GM18502 (cell line): ENCODE results near the gene MOG.

Experiments used
- ATAC-seq: cut with Tn5 transposase; IDR thresholded peaks from one replicate; pipeline ENCODE4 v1.9.1; 2021; ENCODE audit warnings: mild to moderate bottlenecking; ENCODE audit not compliant: unreplicated experiment, poor library complexity

Gene MOG

GRCh38 chr6:29656798-29657197, at the start of gene MOG:
TSS of gene MOG (plus strand) at chr6:29657092. CDS start at chr6:29657210, 118 bp downstream.
- ATAC-seq = no peak

DNA sequence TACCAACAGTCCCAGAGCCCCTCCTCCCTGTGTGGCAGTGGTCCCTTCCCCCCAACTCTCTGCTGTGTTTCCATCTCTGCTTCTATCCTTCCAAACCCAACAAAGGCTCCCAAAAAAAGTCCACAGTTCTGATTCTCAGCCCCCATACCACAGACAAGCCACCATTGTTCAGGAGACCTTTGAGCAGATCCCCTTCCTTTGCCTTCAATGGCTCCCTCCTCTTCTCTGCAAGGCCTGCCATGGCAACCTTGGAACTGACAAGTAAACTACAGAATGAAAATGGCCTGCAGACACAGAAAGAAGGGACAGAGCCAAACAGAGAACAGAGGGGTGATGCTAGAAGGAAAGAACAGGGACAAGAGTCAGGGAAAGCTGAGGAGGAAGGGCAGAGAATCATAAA, 48.8 kb upstream of the MOG start:
- no peak for ATAC-seq

- no peak for ATAC-seq
Measured at GRCh38 chr6:29610540-29610939, 46.4 kb upstream of the MOG start.

- ATAC-seq = no peak
Measured at GRCh38 chr6:29611426-29611825, 45.5 kb upstream of the MOG start.

- no peak for ATAC-seq
Measured at GRCh38 chr6:29617782-29618554, 38.9 kb upstream of the MOG start.

GRCh38 chr6:29619578-29620160, 37.2 kb upstream of the MOG start:
- no peak for ATAC-seq

GRCh38 chr6:29620630-29621029, 36.3 kb upstream of the MOG start:
- ATAC-seq = no peak

- ATAC-seq = no peak
Measured at GRCh38 chr6:29624520-29624961, 32.4 kb upstream of the MOG start.

GRCh38 chr6:29625337-29625930, 31.5 kb upstream of the MOG start:
- no peak for ATAC-seq

DNA sequence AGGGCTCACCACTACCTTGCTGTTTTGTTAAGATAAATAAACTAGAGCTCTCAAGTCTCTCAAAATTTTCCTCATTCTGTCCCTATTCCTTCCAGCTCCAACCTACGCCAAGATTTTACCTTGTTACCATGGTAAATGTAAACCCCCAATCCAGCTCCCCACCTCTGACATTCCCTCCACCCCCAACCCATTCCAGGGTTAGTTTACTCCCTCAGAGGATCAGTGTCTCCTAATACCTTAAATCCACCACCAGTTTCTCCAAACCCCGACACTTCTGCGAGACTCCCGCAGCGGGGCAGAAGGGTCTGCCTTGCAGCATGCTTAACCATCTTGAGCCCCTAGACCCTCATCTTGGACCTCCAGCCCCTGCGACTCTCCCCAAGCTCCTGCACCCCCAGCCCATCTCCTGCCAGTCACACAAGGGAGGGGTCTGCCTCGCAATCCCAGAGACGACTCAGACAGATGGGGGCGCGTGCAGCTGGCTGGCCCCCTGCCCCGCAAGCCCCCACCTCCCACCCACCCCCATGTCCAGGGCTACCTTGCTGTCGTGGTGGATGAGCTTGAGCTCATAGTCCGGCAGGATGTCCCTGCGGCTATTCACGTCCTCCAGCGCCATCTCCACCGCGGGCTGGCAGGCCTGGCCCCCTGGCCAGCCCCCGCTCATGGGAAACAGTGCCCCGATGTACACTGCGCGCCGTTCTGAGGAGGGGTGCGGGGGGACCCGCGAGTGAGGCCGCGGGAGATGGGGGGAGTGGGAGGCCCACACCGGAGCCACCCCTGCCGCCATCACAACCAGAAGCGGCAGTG, 29.7 kb upstream of the MOG start:
- no peak for ATAC-seq

DNA sequence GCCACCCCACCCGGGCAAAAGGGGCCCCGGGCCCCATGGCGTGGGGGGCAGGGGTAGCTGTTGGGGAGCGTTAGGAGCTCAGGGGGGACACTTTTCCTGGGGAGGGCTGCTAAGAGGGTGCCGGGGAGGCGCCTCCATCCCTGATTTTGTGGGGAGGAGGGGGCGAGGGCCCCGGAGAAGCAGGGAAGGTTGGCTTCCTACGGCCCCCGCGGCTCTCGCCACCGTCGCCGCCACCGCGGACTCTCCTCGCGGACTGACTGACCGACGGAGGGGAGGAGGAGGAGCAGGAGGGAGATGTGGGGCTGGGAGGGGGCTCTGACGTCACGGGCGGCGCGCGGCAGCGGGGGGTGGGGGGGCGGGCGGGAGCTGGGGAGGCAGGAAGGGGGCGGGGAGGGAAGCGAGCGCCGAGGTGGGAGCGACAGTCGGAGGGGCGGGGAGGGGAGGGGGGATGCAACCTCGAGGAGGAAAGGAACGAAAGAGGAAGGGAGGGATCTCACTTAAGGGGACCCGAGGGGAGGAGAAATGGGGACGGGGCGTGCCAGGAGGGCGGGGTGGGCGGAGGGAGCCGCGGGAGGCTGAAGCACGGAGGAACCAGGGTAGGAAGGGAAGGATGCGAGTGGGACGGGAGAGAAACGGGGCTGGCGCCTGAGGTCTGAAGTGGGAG, 29.0 kb upstream of the MOG start:
- no peak for ATAC-seq

DNA sequence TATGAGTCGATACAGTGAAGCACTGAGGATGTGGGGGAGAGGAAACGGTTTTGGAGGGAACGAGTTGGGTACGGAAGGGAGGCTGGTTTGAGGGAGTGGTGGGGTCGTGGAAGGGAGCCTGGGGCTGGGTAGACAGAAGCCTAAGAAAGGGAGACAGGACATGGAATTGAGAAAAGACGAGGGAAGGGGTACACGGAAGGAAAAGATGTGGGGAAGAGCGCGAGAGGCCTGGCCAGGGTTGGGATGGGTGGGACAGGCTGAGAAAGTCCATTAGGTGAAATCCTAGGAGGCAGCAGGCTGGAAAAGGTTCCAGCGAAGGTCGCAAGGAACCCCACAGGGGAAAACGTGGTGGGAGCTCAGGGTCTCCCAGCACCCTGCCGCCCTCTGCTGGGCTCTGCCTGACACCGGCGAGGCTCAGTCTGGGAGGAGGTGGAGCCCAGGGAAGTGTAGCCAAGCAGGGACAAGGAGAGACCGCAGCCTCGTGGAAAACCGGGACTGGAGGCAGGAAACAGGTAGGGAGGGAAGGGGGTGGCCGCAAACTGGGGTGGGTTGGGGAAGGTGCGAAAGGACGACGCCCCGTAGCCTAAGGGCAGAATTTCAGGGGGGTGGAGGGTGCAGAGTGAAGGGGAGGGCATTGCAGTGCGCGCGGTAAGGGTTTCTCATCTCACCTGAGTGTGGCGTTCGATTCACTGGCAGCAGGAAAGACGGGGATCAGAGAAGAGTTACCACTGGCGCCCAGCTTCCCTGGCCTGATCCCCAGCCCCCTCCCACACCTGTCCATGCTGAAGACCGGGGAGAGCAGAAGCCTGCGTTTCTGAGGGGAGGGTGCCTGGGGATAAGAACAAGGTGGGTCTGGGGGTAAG, 28.2 kb upstream of the MOG start:
- no peak for ATAC-seq

DNA sequence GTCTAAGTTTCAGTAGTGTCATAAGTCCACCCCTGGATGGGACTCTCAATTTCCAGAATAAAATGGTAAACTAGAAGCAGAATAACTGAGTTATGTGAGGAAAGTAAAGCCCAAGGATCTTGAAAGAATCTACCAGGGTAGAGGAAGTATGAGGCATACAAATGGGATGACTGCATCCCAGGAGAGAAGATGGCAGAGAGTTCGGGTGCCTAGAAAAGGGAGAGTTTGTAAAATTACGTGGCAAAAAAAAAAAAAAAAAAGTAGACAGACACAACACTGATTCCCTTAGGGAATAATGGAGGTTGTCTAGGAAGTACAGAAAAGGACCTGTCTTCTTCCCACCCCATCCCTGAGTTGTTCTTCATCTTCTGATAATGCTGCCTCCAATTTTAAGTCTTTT, 27.3 kb upstream of the MOG start:
- ATAC-seq = no peak

DNA sequence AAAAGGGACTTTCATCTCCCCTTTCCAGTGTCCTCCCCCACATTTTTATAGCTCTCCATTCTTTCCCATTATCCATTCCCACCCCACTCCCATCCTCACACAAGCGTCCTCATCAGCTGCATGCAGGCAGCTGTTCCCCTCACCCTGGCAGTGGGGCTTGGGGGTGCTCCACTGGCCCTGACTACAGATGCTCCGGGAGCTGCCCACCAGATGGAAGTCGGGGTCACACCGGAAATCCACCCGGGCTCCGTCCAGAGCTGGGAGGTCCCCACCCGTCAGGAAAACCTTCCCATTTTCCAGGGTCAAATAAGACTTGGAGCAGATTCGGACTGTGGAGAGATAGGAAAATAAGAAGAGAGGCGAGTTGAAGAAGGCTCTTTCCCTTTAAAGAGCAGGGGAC, 26.6 kb upstream of the MOG start:
- ATAC-seq = no peak

- ATAC-seq = no peak
Measured at GRCh38 chr6:29631209-29631810, 25.6 kb upstream of the MOG start.

- ATAC-seq = peak; percentile 32
Measured at GRCh38 chr6:29631860-29632731, 24.8 kb upstream of the MOG start.

GRCh38 chr6:29632789-29633533, 23.9 kb upstream of the MOG start, which contains the start of gene GABBR1:
TSS of gene GABBR1 (minus strand) at chr6:29633183. CDS start at chr6:29632385, 798 bp downstream.
- ATAC-seq = peak; percentile 85
